ENCODE data around the gene AUTS2.

AUTS2 gene

DNA sequence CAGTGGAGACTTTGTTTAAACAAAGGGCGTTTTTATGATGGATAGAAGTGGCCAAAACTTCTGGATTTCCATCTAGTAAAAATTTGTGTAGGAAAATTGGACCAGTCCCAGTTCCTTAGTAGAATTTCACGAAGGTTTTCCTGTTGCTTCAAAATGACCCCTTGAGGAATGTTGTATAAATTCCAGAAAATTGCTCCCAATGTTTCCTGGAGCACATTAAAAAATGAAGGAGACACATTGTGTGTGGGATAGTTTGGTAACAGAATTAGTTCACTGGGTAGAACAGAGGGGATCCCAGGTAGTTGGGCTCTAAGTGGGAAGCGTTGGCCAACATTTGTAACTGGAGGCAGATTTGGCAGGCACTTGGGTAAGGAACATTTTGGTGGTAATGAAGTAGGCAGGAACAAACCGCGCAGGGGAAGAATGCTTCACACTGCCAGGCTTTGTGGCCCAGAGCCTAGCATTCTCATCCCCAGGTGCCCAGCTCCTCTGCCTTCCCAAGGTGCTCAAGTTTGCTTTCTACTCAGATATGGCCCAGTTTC lies 758.6 kb downstream of the AUTS2 start:
- TF ChIP-seq, protein P1, sequence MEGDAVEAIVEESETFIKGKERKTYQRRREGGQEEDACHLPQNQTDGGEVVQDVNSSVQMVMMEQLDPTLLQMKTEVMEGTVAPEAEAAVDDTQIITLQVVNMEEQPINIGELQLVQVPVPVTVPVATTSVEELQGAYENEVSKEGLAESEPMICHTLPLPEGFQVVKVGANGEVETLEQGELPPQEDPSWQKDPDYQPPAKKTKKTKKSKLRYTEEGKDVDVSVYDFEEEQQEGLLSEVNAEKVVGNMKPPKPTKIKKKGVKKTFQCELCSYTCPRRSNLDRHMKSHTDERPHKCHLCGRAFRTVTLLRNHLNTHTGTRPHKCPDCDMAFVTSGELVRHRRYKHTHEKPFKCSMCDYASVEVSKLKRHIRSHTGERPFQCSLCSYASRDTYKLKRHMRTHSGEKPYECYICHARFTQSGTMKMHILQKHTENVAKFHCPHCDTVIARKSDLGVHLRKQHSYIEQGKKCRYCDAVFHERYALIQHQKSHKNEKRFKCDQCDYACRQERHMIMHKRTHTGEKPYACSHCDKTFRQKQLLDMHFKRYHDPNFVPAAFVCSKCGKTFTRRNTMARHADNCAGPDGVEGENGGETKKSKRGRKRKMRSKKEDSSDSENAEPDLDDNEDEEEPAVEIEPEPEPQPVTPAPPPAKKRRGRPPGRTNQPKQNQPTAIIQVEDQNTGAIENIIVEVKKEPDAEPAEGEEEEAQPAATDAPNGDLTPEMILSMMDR (IDR thresholded peaks at IDR 0.05), result no peak

DNA sequence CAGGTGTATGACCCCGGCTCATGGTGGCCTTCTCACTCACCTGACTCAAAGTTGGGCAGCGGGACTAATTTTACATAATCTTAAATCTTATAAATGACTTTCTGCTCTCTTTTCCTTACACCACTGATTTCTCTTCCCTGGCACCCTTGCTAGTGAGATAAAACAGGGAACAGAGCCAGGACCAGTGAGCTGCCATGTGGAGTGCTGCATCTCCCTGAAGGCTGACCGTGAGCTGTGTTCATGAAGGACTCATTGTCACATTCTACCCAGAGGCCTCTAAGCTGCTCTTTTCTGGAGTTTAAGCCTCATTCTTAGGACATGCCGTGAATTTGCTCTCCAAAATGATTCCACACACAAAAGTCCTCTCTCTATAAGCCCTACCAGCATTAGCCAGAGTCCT lies 762.3 kb downstream of the AUTS2 start:
- TF ChIP-seq, protein P1 (IDR thresholded peaks at IDR 0.05), result no peak

DNA sequence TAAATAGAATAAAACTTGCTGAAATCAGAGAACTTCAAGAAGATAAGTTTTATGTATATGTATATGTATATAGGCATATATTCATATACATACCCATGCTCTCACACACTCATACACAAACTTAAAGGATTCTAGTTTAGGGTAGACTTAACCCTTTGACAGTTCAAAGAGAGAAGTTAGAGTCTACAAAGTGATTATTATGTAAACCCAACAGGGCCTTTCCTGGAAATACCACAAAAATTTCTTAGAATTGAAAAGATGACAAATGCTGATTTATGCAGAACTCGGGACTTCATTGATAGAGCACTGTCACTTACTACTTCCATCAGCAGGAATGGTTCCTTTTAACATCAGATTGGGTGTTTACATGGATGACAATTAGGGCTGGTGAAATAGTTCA lies 763.5 kb downstream of the AUTS2 start:
- TF ChIP-seq, protein P1 (IDR thresholded peaks at IDR 0.05), result no peak

DNA sequence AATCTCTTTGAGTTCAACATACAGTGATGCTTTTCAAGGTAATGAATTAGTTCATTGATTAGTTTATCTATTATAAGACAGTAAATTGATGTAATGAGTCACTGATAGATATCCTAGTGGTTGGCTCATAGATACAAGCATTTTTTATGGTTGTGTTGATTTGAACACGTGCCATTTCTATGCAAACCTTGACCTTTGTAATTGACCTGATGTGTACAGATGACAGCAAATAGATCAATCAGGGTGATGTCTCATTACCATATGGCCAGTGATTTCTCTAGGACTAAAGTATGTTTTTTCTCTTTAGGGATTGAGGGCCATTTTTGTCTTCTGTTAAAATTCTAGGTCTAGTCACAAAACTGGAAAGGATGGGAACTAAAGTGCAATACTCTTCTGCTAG lies 773.4 kb downstream of the AUTS2 start:
- TF ChIP-seq, protein P1 (IDR thresholded peaks at IDR 0.05), result no peak

DNA sequence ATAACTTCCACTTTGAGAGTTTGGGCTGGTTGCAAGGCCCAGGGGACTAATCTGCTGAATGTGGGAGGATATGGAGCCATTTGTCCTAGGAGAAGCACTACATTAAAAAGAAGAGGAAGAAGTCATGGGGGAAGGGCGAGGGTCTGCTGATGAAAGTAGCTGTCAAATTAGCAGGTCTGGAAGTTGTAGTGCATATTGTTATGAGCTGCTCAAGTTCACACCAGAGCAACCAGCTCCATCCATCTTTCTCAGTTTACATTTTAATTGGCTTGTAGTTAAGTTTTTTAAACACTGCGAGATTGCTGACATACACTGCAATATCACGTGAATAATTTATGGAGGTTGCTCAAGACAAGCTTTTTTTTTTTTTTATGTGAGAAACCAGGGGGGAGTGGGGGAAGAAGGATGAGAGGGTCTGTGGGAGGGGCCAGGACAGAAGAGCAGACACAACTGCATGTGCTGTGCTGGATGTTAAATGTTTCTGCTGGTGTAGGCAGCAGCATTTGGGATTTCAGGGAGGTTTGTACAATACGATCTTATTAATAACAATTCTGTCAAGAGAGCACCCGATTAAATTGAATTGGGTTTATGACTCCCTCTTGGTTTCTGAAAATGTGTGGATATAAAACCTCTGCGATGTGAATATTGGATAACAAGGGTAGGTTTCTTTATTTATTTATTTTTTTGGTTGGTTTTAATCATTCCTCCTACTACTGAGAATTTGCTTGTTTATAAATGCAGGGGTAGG lies 774.7 kb downstream of the AUTS2 start:
- TF ChIP-seq, protein P1 (IDR thresholded peaks at IDR 0.05), result no peak

DNA sequence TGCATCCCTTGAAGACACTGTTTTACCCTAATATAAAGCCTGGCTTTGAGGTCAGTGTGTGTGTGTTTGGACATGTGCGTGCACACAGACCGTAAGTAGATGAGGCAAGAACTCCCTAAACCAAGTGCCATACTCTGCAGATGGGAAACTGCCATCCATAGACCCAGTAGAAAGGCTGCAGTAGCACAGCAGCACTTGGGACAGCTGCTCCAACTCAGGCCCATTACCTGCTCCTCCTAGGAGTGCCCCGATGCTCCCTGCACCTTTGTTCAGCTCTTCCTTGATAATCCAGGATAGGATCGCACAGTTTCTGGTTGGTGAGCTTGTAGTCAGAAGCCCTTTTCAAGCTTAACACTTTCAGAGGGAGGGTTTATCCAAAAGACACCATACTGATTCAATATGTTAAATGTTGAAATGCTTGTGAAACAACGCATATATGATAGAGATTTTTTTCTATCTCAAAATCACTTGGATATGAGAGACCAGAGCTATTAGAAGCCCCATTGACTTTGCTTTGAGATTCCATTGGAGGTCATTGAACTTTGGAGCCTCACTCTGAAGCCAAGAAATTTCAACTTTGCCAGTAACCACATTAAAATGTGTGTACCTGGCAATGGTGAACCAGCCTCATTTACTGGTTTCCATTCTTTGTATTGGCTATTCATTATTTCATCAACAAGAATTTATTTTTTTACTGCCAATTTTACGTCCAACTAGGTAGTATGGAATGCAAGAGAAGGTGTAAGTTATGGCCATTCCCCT lies 776.7 kb downstream of the AUTS2 start:
- TF ChIP-seq, protein P1 (IDR thresholded peaks at IDR 0.05), result no peak

DNA sequence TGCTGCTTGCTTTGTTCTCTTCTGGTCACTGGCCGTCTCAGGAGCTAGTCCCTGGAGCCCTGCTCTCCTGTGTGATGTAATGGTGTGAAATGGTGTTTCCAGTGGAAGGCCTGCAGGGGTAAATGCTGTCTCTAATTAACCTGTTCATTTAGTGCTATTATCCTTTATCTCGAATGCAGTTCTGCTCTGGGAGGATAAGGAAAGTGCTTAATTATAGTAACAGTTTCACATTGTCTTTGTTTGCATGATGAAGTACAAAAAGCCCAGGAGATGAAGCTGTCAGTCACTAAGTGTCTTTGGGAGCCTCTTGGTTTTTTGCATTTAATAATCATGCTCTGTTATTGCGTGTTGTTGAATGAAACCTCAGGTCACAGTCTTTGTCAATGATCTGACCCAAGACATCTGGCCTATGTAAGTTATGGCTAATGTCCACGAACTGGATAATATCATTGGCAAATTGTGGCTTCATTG lies 778.3 kb downstream of the AUTS2 start:
- TF ChIP-seq, protein P1 (IDR thresholded peaks at IDR 0.05), result no peak

Measured in LNCAP (cell line).